ENCODE results near the gene RENBP.
A peak's percentile ranks its signal among the peaks of the same experiment; 100 is the strongest.

RENBP gene

GRCh38 chrX:153971450-153972367, 27.3 kb upstream of the RENBP start, which contains the start of gene HCFC1 (continued):
- TF ChIP-seq HIC1 (tag by site-specific recombination; IDR thresholded peaks at IDR 0.05) (peak; percentile 85), OVOL3 (tag by site-specific recombination; IDR thresholded peaks at IDR 0.05) (0 out of 2 replicates have a peak, but pooled peaks have one; percentile 32), ZNF501 (tag by site-specific recombination; IDR thresholded peaks at IDR 0.05) (peak; percentile 71; the same call in 1 of the 2 replicates), ZNF311 (tag by site-specific recombination; IDR thresholded peaks at IDR 0.05; ENCODE audit: borderline replicate concordance) (no peak), ZFP69B (tag by site-specific recombination; IDR thresholded peaks at IDR 0.05) (peak; percentile 87; the same call in 1 of the 2 replicates), ZXDB (tag by site-specific recombination; IDR thresholded peaks at IDR 0.05) (peak; percentile 94), ZNF132 (tag by site-specific recombination; IDR thresholded peaks at IDR 0.05; ENCODE audit: borderline replicate concordance) (no peak), ZNF404 (tag by site-specific recombination; IDR thresholded peaks at IDR 0.05) (no peak), PRDM6 (tag by site-specific recombination; IDR thresholded peaks at IDR 0.05) (0 out of 2 replicates have a peak, but pooled peaks have one; percentile 41), ZNF776 (tag by site-specific recombination; IDR thresholded peaks at IDR 0.05; ENCODE audit: borderline replicate concordance) (no peak), PATZ1 (tag by site-specific recombination; IDR thresholded peaks at IDR 0.05) (peak; percentile 99), ZNF521 (tag by site-specific recombination; IDR thresholded peaks at IDR 0.05) (no peak), ZBTB7A (tag by site-specific recombination; IDR thresholded peaks at IDR 0.05; ENCODE audit: low read depth) (no peak; the same call in 1 of the 2 replicates), ZNF175 (tag by site-specific recombination; IDR thresholded peaks at IDR 0.05) (no peak), ZNF639 (tag by site-specific recombination; IDR thresholded peaks at IDR 0.05) (peak; percentile 76; the same call in 1 of the 2 replicates), EGR2 (tag by site-specific recombination; IDR thresholded peaks at IDR 0.05; ENCODE audit: low read depth) (peak; percentile 89), ZNF660 (tag by site-specific recombination; IDR thresholded peaks at IDR 0.05) (no peak; the same call in none of the 2 replicates), ZBTB49 (tag by site-specific recombination; IDR thresholded peaks at IDR 0.05; ENCODE audit: low read depth) (no peak), ZNF398 (tag by site-specific recombination; IDR thresholded peaks at IDR 0.05) (peak; percentile 81), KLF7 (tag by site-specific recombination; IDR thresholded peaks at IDR 0.05; ENCODE audit: borderline replicate concordance) (peak; percentile 72; the same call in 1 of the 2 replicates), CTCF (tag by site-specific recombination; IDR thresholded peaks at IDR 0.05) (no peak; the same call in 1 of the 2 replicates), ZBTB1 (tag by site-specific recombination; IDR thresholded peaks at IDR 0.05) (peak; percentile 32; the same call in 1 of the 2 replicates), ZNF248 (tag by site-specific recombination; IDR thresholded peaks at IDR 0.05) (no peak), HOXA7 (CRISPR knock-in tag; IDR thresholded peaks at IDR 0.05; ENCODE audit: borderline replicate concordance) (no peak)
